Measurements from ENCODE around the gene RYR2.

The RYR2 gene

GRCh38 chr1:237858992-237859391 lies 817.0 kb downstream of the RYR2 start:
- DNase-seq (ENCODE audit: low read depth in 2 of 2), result no peak

DNA sequence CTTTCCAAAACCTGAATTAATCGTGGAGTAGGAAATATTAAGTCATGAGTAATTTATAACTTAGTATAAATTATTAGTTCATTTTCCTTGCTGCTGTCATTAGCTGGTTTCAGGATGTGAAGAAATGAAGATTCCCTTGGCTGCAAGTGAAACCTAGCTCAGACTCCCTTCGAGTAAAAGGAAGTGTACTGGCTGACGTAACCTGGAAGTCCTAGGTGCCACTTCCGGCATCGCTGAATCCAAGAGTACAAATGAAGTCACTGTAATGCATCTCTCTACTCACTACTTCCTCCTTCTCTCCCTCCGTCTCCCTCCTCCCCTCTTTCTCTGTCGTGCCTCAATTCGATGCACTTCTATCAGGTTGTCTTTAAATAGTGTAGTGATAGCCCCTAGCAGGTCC lies 820.0 kb downstream of the RYR2 start:
- DNase-seq (ENCODE audit: low read depth in 2 of 2), result no peak

- DNase-seq (ENCODE audit: low read depth in 2 of 2), result no peak
These were observed 821.2 kb downstream of the RYR2 start for GRCh38 chr1:237863234-237863633.

- no peak for DNase-seq (ENCODE audit: low read depth in 2 of 2)
These were observed 822.6 kb downstream of the RYR2 start for GRCh38 chr1:237864338-237865244.

DNA sequence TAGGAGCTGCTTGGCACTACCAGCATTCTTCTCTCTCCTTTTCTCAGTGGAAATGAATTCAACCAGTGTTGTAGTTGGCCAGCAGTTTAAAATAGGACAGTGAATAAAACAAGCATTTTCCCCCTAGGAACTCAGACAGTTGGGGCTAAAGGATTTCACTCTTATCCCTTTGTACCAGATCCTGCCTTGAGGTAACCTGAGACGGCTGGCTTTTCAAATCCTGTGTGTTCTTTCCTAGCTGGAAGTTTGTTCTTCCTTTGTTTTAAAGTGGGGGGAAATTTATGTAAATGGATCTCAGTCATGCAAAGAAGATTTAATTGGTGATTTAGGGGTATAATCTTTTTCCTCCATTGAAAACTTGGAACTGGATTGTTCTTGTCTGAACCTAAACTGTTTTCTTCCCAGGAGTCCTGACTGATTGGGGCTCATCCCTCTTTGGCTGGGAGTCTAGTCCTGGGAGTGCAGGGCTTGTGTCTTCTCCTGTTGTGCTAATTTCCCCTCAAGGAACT lies 825.5 kb downstream of the RYR2 start:
- no peak for DNase-seq (ENCODE audit: low read depth in 2 of 2)

GRCh38 chr1:237868817-237869600 lies 827.0 kb downstream of the RYR2 start:
- DNase-seq (ENCODE audit: low read depth in 2 of 2), result no peak

DNA sequence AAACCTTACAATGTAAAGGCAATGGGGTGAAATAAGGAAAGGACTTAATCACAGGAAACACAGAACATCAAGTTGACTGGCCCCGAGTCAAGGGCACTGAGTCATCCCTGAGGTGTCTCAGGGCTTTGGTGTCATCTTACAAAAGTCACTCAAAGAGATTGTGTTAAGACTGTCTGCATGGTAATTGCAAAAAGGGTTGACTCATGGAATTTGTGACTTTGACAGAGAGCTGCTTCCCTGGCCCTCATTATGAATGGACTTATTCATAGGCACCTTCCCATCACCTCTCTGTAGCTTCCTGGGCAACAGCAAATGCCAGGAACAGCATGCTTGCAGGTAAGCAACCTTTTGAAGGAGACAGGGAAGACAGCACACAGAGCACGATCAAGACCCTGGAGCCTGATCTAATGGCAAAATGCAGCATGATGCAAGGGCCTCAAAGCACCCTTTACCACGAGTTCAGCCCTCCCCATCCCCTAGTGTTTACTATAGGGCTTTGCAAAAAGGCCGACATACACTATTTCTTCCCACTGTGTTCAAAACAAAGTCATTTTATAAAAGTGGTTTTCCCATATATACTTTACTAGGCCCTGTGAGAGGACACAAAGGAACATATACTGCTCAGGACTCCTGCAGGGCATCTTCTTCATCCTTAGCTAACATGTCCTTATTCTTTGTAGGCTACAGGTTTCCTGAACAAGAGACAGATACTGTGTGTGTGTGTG lies 831.7 kb downstream of the RYR2 start:
- no peak for DNase-seq (ENCODE audit: low read depth in 2 of 2)

DNA sequence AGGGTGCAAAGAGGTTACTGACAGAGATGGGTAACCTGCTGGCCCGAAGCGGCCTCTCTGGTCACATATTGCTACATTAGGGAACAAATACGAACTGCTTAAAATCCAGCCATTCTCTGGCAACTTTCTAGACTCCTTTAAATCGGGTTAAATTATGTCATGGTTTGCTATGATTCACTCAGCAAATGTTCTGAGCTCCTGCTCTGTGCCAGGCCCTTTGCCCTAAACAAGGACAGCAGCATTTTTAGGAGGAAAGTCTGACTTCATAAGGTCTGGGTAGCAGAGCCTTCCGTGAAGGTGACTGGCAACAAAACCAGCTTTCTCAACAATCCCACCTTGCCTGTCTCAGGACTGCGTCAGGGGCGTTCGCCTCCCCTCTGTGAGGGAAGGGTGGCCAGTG lies 833.3 kb downstream of the RYR2 start:
- no peak for DNase-seq (ENCODE audit: low read depth in 2 of 2)

DNA sequence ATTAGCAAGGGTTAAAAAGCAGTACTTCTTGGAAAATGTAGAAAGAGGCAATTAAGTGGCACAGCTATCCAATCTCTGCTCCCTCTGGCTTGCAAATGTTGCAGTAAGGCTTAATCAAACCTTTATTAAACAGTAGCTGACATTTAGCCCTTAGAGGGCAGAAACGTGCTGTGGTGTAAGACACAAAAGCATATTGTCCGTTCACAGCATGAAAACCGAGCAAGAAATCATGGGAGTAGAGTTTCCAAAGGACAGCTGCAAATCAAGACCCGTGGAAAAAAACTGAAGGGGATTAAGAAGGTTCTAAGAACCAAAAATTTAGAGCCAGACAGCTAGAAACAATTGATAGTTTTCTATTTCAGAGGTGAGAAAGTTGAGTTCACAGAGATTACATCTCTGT lies 835.6 kb downstream of the RYR2 start:
- DNase-seq (ENCODE audit: low read depth in 2 of 2), result no peak

GRCh38 chr1:237878406-237878805 lies 836.4 kb downstream of the RYR2 start:
- no peak for DNase-seq (ENCODE audit: low read depth in 2 of 2)

GRCh38 chr1:237879195-237879594 lies 837.2 kb downstream of the RYR2 start:
- DNase-seq (ENCODE audit: low read depth in 2 of 2), result no peak
